ENCODE measurements around the gene THAP4. TPM values are rescaled to one million over a fixed set of nuclear protein-coding genes. Genes with fewer than 3 reads are reported as not detected.

Gene THAP4
- total and polyA plus RNA-seq, 2 of the 13 experiments (the other 11 are each of a cell fraction or from before 2014, with no cell fraction given) = 59.7 to 75.7 TPM

- TF ChIP-seq TFDP2 (CRISPR knock-in tag; IDR thresholded peaks at IDR 0.05) = peak; percentile 85
- peak; percentile 65; the same call in 1 of the 2 replicates for TF ChIP-seq SRF (IDR thresholded peaks at IDR 0.05; ENCODE audit: low read depth, low read length)
- peak; percentile 49; the same call in 1 of the 2 replicates for TF ChIP-seq KDM3A (CRISPR knock-in tag; IDR thresholded peaks at IDR 0.05; ENCODE audit: low read depth)
- peak; percentile 91 to 92 for TF ChIP-seq HMGXB4 (CRISPR knock-in tag; IDR thresholded peaks at IDR 0.05; ENCODE audit: borderline replicate concordance in 1 of 2, low read depth in 1 of 2)
- TF ChIP-seq MEF2D (CRISPR knock-in tag; IDR thresholded peaks at IDR 0.05) = no peak
- peak; percentile 97 for TF ChIP-seq KAT7 (CRISPR knock-in tag; IDR thresholded peaks at IDR 0.05; ENCODE audit: borderline replicate concordance)
- peak; percentile 78; the same call in 1 of the 2 replicates for TF ChIP-seq DRAP1 (CRISPR knock-in tag; IDR thresholded peaks at IDR 0.05)
- TF ChIP-seq TAF1 (CRISPR knock-in tag; IDR thresholded peaks at IDR 0.05) = peak; percentile 75
- no peak for TF ChIP-seq NFKBIZ (CRISPR knock-in tag; IDR thresholded peaks at IDR 0.05)
- no peak for TF ChIP-seq SCMH1 (CRISPR knock-in tag; IDR thresholded peaks at IDR 0.05; ENCODE audit: borderline replicate concordance)
- peak; percentile 96 for TF ChIP-seq MXD4 (CRISPR knock-in tag; IDR thresholded peaks at IDR 0.05)
- TF ChIP-seq KDM6A (CRISPR knock-in tag; IDR thresholded peaks at IDR 0.05; ENCODE audit: low read depth) = peak; percentile 53; the same call in 1 of the 2 replicates
- TF ChIP-seq ZFP82 (CRISPR knock-in tag; IDR thresholded peaks at IDR 0.05; ENCODE audit: borderline replicate concordance) = peak; percentile 87; the same call in 1 of the 2 replicates
- peak; percentile 87; the same call in 1 of the 2 replicates for TF ChIP-seq SALL1 (CRISPR knock-in tag; IDR thresholded peaks at IDR 0.05)
- TF ChIP-seq ZNF724P (CRISPR knock-in tag; IDR thresholded peaks at IDR 0.05; ENCODE audit: borderline replicate concordance) = peak; percentile 73
- TF ChIP-seq ELF4 (CRISPR knock-in tag; IDR thresholded peaks at IDR 0.05; ENCODE audit: borderline replicate concordance) = peak; percentile 41; the same call in 1 of the 2 replicates
- no peak for TF ChIP-seq ZNF292 (CRISPR knock-in tag; IDR thresholded peaks at IDR 0.05; ENCODE audit: borderline replicate concordance, low read depth)
- peak; percentile 31; the same call in 1 of the 2 replicates for TF ChIP-seq KDM5A (IDR thresholded peaks at IDR 0.05; ENCODE audit: borderline replicate concordance, low read length)
- peak; percentile 87 for TF ChIP-seq DMAP1 (CRISPR knock-in tag; IDR thresholded peaks at IDR 0.05)
- TF ChIP-seq SMAD1 (CRISPR knock-in tag; IDR thresholded peaks at IDR 0.05; ENCODE audit: borderline replicate concordance, low read depth) = peak; percentile 69; the same call in 1 of the 2 replicates
- TF ChIP-seq ZBTB8A (CRISPR knock-in tag; IDR thresholded peaks at IDR 0.05; ENCODE audit: borderline replicate concordance, low read depth) = peak; percentile 65; the same call in 1 of the 2 replicates
- peak; percentile 70; the same call in 1 of the 2 replicates for TF ChIP-seq ZSCAN20 (CRISPR knock-in tag; IDR thresholded peaks at IDR 0.05; ENCODE audit: borderline replicate concordance)
Measured at GRCh38 chr2:241609859-241610793, 26.8 kb downstream of the THAP4 start (continued).
